GM15510 (cell line): Measurements from ENCODE around the gene HECA.

Experiments
- POLR2A ChIP-seq: IDR thresholded peaks from 3 replicates; pipeline ENCODE4 v1.6.1; 2011; ENCODE audit warnings: borderline replicate concordance; ENCODE audit not compliant: insufficient read length; ENCODE audit errors: extremely low read depth

The HECA gene

GRCh38 chr6:139126931-139127330, 7.9 kb upstream of the HECA start:
- no peak for TF ChIP-seq POLR2A

DNA sequence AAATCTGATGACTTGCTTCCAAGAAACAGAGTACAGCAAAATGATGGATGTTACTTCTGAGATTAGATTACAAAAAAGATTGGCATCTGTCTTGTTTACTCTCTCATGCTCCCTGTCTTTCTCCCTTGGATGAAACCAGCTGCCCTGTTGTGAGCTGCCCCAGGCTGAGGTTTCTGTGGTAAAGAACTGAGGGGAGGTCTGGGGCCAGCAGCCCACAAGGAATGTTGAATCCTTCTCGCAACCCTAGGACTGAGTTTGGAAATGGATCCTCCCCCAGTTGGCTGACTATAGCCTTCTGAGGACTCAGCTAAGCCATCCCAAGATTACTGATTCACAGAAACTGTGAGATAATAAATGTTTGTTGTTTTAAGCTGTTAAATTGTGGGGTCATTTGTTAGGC, 5.6 kb upstream of the HECA start:
- no peak for TF ChIP-seq POLR2A

GRCh38 chr6:139131736-139132280, 3.1 kb upstream of the HECA start:
- TF ChIP-seq POLR2A: no peak

- TF ChIP-seq POLR2A: no peak
Observed at GRCh38 chr6:139133262-139134063, 1.4 kb upstream of the HECA start.

DNA sequence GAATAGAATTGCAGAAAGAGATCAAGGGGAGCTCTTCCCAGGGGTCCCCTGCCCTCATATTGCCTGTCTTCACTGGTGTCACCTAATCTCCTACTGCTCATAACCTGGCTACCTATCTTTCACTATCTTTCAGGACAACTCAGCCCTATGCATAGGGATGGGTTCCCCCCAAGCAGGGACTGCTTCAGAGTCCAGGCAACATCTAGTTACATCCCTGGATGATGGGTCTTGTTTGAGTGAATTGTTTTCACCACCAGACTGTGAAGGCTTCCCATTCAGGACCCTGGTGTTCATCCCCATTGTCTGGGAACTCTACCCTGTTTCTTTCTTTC, 850 bp upstream of the HECA start:
- no peak for TF ChIP-seq POLR2A

GRCh38 chr6:139135578-139136545, 982 bp downstream of the HECA start:
- TF ChIP-seq POLR2A: no peak

GRCh38 chr6:139137706-139138105, 2.8 kb downstream of the HECA start:
- TF ChIP-seq POLR2A: no peak

DNA sequence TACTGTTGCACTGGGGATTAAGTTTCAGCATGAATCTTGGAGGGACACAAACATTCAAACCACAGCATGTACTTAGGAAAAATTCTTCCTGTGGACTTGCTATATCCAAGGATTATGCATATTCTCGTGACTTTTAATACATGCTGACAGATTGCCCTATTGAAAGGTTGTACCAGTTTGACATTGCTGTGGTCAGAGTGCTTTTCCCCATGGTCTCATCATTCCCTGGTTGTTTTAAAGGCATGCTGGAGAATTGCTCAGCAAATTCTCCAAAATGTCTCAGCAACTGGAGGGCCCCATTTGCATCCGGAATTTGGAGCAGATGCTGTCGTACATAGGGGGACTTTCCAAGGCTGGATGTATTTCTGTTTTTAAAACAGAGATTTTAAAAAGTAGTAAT, 7.4 kb downstream of the HECA start:
- TF ChIP-seq POLR2A: no peak

- no peak for TF ChIP-seq POLR2A
Observed at GRCh38 chr6:139143111-139143510, 8.2 kb downstream of the HECA start.

DNA sequence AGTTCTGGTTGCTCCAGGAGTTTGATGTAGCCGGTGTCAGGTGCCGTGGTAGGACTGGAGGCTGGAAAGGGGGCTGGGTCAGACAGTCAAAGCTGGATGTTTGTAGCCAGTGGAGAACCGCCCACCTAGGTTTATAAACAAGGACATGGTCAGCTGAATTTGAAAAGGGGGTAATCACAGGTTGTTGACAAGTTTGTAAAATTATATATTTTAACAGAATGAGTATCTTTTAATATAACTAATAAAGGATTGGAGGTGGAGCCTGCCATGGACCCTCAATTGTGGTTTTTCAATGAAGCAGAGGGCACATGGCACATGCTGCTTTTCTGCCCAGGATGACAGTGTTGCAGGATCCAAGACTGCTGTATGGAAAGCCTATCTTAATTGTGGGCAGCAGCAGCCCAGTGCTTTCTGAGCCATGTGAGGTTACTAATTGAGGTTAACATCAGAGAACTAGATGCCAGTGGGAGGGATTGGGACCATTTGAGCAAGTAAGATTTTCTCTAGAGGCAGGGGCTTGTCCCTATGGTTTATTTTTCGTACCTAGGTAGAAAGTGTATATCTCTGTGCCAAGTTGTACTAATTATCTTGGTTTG, 9.7 kb downstream of the HECA start:
- TF ChIP-seq POLR2A: no peak

DNA sequence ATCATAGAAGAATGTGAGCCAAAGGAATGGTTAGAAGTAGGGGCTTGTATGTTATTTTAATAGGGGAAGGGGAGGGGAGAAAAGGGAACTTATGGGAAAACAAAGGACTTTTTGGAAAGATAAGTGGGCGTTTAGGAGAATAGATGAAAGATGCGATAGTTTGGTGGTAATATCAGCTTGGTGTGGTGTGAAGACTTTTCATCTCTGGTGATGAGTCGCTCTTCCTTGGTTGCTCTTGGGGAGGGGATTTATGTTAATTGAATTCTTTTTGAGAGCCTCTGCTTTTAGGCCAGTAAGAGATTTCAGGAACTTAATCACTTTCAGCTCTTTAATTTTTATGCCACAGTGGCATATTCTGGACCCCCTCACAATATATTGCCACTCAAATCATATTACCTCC, 10.8 kb downstream of the HECA start:
- no peak for TF ChIP-seq POLR2A

DNA sequence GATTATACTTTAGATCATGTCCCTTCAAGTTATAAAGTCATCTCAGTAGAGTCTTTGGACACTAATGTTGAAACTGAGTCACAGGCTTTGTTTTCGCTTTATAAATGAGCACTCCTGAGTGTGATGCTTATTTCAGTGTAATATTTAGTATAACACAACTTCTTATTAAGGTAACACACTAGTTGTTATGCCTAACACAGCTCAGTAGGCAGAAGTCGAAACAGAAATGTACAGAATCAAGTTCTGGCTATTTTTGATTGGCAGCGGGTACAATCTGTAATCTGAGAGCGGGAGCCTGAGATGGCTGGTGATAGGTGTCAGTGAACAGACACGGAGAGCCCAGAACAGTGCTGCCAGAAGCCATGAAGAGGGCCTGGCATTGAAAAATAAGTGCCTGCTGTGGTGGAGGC, 11.4 kb downstream of the HECA start:
- TF ChIP-seq POLR2A: no peak

DNA sequence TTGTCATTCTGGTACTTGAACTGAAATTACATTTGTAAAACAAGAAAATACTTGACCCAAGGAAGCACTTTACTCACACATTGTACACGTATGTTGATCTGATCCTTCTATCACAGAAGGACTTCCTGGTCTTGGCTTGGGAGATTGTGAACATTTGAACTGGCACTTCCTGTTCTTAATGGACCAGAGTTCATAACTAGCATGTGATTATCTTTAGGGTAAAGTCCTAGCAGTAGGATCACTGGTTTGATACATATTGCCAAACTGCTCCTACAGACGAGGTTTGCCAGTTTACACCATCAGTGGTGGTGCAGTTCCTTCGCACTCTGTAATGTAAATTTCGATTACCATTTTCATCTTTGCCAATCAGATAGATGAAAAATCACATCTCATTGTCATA, 12.7 kb downstream of the HECA start:
- TF ChIP-seq POLR2A: no peak

DNA sequence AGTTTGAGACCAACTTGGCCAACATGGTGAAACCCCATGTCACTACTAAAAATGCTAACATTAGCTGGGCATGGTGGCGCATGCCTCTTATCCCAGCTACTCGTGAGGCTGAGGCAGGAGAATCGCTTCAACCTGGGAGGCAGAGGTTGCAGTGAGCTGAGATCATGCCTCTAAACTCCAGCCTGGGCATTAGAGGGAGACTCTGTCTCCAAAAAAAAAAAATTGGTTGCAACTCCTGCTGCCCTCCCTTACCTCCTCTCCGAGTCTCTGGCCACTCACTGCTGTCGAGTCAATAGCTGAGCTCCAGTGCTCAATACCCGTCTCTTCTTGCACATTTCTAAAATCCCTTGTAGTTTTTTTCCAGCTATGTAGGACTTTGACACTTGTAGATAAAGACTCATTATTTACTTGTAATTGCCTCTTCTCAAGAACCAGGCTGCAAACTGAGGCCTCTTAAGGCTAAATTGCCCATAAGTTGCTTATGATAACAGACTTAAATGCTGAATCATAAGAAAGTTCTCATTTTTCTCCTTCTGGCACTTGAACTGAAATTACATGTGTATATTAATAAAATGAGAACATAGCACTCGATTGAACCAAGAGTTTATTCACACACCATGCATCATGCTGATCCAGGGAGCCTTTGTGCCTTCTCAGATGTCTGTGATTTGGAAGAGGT, 13.8 kb downstream of the HECA start:
- no peak for TF ChIP-seq POLR2A

DNA sequence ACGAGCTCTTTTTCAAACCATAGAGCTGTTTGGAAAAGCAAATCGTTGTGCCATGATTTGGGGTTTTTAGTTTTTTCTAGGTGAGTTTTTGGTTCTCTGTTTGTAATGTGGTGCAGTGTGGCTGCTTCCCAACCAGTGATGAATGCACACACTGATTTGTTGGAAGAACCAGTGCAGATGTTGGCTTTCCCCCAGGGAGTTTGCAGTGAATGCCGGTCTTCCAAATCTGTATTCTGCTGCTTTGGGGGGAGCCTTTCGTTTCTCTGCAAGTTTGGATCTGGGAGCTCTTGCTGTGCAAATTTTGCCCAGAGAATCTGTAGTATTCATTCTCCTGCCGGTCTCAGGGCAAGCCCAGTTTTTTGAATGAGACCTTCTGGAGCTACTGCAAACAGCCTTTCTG, 14.5 kb downstream of the HECA start:
- TF ChIP-seq POLR2A: no peak

- TF ChIP-seq POLR2A: no peak
Observed at GRCh38 chr6:139150920-139151319, 16.0 kb downstream of the HECA start.
